Activated CD4-positive, alpha-beta T cell treated with anti-CD3 and anti-CD28 coated beads, Interleukin-2, Interleukin-6, amounts not matched to agents 100 ng/mL and 50 ng/mL, durations not matched to agents 16 hours and 8 hours (primary cell): ENCODE results near the gene WASL.

Experiments
- DNase-seq: peaks from one replicate; pipeline ENCODE4 v3.0.0-alpha.2; 2020

The WASL gene

DNA sequence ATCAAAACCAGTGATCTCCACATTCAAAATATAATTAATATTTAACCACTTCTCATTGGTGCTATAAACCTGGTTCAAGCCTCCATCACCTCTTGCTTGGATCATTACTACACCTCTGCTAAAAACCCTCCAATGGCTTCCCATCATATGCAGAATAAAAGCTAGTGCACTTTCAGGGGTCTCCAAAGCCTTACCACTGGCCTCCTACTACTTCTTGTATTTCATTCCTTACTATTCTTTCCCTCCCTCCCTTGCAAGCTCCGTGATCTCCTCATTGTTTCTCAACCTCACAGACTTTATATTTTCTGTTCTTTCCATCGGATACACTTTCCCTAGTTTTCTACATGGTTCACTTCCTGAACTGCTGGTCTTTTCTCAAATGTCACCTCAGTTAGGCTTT lies 61.6 kb downstream of the WASL start:
- no peak for DNase-seq

DNA sequence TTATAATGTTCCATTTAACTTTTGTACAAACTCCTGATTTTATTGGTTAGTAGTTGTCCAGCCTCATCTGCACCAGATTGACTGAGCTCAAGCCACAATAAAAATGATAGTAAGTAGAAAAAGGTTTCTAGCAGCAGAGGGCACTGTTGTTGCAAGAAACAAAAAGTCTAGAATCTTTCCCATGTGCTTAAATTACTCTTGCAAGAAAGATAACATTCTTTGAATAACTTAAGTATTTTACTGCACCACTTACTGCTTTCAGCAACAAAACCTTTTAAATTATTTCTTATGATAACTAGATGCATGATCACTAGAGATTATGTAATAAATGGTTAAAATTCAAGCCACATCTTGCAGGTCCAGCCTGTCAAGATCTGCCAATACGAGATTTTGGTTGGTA lies 66.1 kb downstream of the WASL start:
- peak; percentile 47 for DNase-seq

DNA sequence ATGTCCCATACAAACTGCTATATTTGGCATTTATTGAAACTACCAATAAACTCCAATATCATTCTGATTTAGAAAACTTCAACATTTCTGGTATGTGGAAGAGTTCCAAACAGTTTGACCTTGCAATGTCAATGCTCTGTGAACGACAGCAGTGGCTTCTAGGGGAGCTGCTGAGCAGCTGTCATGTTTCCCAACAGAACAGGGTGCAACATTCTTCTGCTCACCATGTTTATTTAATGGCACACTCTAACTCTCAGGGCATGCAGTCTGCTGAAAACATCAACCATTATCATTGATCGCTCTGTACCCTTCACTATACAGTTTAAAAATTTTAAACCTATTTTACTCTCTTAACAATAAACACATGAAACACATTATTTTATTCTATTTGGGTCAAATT lies 67.2 kb downstream of the WASL start:
- DNase-seq, result no peak

DNA sequence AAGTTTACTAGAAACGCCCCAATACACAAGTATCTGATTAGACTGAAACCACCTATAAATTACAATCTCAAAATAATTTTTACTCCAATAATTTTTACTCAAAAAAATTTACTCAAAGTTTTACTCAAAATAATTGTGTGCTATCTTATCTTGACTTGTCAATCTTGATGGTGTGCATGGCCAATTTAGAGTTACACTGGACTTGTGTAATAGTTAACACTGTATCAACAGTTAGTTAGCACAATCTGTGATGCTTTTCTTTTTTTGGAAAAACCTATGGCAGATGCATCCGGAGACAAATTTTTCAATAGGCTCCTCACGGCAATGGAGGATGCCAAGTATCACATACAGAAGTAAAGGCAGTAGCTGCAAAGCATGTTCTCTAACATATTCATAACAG lies 68.2 kb downstream of the WASL start:
- DNase-seq, result no peak

DNA sequence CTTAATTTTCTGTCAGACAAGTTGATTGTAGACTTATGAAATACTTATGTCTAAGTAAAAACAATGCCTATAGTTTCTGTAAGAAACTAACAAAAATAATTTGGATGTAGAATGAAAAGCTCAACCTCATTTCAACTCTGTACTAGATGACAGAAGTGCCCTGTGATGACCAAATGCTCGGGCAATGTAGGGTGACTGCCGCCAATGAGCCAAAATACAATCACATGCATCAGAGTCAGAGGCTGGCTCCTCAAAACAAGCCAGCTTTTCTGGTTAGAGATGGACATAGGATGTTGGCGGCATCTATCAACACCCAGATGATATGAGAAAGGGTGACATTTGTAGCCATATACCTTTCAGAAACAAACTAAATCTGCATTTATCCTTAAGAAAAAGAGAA lies 69.2 kb downstream of the WASL start:
- DNase-seq, result no peak

DNA sequence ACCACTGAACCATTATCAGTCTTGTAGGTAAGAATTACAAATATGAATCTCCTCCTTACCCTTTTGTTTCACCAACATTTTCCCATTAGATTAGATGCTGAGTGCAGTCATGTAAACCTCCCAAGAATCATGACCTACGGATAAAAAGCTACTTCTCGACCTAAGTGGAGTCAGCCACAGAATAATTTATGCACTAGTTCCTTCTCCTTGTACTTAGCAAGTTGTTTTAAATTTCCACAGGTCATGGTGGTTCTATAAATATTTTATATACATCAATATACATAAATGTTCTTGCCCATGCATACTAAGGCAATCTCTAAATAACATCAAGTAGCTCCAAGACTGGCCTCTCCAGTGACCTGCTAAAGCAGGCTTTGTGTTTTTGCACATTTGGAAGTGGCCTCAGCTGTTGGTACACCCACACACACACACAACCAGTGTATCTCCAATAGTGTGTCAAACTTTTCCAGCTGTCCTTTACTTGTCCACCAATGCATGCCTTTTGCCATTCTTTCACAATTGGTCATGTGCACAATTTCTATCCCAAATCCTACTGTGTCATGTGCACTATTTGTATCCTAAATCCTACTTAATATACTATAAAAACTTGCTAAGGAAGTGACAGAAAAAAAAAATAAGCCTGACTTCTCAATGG lies 71.6 kb downstream of the WASL start:
- no peak for DNase-seq

DNA sequence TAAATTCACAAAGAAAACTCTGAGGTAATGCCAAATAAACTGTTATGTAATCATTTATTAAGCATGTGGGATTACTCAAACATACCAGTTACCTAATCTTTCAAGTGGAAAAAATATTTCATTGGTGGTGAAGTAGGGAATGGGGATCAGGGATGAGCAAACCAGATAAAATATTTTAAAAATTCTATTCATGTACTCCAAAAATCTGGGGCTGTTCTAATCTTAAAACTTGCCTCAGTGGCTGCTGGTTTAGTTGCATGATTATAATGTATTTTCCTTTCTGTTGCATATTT lies 73.7 kb downstream of the WASL start:
- DNase-seq, result no peak

DNA sequence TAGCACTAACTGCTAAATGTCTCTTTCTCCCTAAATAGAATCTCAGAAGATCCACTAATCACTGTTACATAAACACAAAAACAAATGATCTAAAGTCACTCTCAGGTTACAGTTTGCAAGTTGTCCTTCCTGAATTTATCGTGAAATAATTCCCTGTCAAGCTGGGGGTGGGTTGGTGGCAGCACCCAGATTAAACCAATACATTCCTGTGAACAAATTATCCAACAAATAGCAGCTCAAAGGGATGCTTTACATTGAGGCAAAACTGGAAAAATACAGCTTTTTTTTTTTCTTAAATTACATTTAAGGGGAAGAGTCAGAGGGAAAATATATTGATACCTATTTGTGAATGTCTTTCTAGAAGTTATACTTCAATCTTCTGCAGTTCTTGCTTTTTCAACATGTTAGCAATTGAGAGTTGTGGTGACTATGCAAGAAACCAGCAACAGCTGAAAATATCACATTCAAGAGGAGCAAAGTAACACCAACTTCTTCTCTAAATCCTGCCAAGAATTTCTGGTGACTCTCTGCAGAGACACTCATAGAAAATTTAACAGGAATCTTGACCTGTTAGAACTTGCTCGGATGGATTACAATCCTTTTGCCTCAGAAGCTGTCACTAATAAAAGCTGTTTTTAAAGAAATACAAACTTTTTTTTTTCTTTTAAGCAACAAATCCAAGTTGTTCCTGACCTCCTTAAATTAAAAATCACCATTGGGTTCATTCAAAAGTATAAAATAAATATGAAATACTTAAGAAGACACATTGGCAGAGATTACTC lies 74.2 kb downstream of the WASL start:
- no peak for DNase-seq

DNA sequence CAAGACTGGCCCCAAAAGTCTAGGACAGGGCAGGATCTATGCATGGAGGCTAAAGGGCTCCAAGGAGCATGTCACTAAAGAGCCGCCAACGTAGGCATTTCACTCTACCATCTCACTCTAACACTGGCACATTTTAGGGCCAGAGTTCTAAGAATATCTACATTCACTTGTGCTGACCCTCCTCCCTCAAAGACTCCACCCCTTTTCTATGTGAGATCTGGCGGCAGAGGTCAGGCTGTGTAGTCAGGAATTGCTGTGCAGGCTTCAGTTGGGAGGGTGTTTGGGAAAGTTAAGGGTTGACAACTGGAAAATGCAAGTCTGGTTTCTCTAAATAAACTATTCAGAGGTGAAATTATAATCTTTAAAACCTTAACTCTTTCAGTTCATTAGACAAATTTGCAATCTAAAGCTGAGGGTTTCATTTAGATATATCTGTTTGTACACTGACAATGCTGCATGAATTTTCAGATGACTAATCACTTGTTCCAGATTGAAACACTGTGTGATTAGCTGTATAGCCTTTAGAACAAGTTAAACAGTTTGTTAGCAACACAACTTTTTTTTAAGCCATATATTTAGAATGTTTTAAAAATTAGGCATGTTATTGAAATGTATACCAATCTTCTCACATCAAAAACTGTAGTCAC lies 74.9 kb downstream of the WASL start:
- DNase-seq, result no peak

DNA sequence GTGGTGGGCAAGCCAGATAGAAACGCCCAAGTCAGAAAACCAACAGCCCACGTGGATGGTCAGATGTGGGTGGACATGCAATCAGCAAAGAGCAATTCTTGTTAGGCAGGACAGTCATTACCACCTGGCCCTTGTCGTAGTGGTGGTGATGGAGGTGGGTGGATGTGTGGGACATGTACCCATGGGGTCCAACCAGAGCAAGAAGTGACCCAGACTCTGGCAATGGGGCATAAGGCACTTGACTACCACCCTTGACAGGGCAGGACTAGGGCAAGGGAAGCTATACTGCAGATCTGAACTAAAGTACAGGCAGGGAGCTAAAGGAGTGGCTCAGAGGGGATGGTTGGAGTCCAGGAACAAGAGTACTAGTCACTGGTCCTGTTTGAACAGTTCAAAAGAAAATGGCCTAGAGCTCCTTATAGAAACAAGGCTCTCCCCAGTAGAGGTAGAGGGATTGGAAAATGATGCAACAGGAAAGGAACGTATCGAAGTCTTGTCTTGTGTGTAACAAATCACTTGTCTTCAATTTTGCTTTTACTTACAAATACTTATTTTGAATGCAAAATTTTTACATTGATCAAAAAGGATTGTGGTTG lies 75.6 kb downstream of the WASL start:
- DNase-seq, result no peak

DNA sequence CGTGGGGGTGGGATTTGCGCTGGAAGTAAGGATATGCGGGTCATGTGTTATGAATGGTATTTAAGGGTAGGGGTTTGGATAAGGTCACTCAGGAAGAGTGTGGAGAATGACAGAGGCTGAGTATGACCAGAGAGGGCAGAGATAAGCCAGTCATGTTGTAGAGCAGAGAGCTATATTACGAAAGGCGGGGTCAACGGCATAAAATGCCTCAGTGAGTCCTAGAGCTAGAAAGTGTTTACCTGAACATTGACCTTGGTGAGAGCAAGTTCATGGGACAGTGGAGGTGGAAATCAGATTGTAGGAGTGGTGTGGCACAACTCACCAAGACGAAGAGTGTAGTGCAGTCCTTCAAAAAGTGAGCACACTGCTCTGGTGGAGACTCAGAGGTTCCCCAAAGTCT lies 79.3 kb downstream of the WASL start:
- DNase-seq, result no peak

DNA sequence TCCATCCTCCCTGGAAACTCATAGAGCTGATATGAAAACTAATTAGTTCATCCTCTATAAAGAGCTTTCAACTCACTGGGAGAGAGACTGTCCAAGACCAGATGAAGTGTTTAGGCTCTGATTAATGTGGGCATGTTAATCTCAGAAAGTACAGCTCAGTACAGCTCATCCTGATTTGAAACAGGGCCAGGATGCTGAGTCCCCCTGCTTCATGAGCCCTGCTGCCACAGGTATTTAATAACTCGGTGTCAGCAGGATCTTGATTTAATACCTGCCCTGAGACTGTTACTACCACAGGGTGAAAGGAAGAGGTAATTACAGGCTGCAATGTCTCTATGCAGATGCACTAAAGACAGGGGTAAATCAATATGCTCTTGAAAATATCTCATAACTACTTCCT lies 82.3 kb downstream of the WASL start:
- no peak for DNase-seq

DNA sequence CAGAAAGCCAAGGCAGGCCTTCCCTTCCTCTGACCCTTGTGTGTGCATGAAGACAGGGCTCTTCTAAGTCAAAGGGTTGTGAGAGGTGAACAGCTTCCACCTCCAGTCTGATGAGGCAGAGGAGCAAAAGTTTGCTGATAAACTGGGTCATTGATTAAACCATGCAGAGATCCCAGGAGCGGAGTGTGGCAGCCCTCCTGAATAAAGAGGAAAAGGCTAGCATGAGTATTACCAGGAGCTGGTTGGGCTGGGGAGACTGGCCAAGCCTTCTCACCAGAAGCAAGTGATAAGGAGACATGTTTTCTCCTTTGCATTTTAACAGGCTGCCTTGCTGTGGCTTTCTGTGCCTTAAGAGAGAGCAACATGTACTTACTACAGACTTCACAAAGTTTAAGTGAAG lies 82.9 kb downstream of the WASL start:
- DNase-seq, result no peak

DNA sequence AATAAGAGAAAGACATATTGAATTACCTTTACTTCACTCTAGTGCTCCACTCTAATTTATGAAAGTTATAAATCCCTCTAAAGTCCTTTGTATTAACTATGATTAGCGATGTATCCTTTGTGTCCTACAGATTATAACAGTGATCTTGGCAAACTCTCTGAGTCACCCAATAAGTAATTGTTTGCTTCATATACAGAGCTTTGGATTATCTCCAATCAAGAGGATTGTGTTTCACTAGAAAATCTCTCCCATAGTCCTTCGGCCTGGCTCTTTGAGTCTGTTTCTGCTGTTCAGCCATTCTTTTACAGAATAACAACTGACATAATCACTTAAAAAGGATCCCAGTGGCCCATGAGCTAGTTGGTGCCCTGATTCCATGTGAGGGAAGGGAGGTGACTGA lies 83.6 kb downstream of the WASL start:
- no peak for DNase-seq

DNA sequence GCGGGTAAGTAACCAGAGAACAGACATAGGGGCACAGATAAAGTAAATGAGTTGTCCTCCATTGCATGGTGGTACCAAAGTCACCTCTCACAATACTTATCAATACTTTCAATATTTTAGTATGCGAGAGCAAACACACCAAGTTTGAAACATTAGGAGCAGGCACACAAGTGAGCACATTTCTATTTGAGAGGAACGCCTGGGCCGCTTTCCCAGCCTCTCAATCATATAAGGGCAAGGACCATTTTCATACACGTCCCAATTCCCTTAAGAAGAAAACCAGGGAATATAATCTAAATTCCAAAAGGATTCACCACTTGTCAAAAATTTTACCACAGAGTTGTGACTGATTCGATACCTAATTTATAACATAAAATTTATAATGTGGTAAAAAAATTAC lies 85.6 kb downstream of the WASL start:
- no peak for DNase-seq

DNA sequence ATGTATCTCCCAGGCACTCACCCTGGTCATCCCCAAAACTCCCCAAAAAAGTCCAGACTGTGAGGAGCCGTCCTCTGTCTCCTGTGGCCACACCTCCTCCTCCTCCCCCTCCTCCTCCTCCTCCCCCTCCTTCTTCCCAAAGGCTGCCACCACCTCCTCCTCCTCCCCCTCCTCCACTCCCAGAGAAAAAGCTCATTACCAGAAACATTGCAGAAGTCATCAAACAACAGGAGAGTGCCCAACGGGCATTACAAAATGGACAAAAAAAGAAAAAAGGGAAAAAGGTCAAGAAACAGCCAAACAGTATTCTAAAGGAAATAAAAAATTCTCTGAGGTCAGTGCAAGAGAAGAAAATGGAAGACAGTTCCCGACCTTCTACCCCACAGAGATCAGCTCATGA lies 86.0 kb downstream of the WASL start:
- no peak for DNase-seq

DNA sequence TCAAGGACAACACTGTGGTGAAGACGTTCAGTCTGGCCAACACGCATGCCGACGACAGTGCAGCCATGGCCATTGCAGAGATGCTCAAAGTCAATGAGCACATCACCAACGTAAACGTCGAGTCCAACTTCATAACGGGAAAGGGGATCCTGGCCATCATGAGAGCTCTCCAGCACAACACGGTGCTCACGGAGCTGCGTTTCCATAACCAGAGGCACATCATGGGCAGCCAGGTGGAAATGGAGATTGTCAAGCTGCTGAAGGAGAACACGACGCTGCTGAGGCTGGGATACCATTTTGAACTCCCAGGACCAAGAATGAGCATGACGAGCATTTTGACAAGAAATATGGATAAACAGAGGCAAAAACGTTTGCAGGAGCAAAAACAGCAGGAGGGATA lies 86.5 kb downstream of the WASL start:
- DNase-seq, result no peak

DNA sequence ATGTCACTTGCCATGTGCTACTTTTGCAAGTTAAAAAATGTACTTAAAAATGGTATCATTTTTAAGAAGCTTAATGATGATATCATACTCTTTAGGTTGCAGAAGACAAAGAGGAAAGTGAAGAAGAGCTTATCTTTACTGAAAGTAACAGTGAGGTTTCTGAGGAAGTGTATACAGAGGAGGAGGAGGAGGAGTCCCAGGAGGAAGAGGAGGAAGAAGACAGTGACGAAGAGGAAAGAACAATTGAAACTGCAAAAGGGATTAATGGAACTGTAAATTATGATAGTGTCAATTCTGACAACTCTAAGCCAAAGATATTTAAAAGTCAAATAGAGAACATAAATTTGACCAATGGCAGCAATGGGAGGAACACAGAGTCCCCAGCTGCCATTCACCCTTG lies 87.0 kb downstream of the WASL start:
- no peak for DNase-seq

DNA sequence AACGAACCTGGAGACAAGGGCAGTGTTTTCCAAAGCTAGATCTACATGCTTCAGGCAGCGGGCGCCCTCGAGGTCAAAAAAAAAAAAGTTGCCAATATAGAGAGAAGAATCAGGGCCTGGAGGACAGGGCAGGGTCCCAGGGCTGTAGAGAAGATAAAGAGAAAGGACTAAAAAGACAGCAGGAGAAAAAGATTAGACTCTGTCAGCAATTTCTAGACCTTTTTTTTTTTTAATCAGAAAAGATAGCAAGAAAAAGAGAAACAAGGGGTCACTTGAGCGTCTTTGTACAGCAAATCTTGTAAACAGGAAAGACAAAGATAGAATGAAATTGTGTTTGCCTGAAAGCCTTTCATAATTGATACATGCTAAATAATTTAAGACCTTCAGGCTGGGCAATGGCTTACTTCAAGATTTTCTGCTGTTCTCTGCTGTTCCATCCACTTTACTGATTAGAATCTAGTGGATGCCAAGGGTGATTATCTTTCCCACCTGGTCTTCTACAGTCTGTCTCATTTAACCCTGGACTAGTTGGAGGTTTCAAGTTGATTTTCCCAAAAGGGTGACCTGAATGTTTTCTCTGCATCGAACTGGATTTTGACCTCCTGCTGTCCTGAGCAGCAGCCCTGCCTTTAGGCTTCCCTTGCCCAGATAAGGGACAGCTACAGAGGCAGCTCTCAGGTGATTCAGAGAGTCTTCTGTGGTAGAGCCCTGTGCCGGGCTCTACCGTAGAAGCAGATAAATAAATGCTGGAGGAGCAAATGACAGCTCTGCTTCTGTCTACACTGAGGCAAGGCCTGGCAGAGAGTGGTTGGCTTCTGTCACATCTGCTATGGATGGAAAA lies 88.1 kb downstream of the WASL start:
- no peak for DNase-seq

DNA sequence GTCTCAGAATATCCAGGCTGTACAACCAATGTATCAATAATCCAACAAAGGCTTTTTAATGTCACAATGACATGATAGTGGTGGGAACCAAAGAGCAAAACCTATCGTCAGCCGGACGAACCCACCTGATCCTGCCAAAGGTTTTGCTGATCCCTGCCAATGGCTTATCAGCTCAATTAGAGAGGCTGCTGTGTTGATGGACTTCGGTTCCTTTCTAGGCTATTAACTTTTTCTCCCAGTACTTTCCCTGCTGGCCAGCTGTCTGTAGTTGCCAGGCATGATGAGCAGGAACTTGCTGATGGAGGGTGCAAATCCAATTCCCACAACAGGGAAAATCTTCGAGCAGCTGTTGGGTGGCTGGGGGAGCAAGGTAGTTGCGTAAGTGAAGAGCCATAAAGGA lies 90.8 kb downstream of the WASL start:
- no peak for DNase-seq

DNA sequence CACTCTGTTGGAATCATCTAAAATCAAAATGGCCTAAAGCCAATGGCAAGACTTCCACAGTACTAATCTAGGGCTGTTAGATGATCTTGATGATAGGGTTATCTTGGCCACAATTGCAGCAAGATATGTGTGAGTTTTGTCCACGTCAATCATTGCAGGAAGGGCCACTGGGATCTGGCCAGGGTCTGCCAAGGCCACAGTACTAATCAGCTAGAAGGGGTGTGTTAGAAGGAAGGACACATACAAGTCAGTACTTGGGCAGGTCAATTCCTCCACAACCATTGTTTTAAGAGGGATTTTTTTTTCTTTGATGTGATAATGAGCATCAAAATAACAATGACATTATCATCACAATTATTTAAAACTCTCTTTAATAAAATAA lies 91.5 kb downstream of the WASL start:
- no peak for DNase-seq

DNA sequence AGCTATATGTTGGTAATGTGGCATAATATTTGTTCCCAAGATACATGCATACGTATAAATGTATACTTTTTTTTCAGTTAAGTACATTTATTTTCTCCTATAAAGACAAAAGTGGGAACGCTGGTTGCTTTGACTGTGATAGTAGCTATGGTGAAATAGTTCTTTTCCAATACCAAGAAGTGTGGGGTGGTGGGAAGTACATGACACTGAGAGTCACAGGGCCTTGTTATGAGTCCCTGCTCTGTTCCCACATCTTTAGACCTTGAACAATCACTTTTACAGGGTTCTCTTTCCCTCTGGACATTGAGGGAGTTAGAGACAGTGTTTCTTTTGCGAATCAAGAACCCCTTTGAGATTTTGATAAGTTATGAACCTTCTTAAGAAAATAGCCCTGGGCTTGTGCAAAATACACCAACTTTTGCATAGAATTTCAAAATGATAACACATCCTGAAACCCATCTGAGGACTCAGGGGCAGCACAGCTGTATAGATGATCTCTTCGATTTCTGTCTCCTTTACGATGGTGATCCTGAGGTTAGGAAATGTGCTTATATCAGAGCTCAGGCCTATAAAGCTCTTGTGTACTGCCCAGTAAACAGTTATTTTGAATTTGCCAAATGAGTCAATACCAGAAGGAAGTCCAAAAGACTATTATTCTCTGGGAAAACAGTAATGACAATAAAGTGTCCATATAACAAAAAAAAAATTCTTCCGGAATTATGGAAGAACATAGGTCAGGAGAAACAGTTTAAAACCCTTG lies 92.1 kb downstream of the WASL start:
- DNase-seq, result no peak

DNA sequence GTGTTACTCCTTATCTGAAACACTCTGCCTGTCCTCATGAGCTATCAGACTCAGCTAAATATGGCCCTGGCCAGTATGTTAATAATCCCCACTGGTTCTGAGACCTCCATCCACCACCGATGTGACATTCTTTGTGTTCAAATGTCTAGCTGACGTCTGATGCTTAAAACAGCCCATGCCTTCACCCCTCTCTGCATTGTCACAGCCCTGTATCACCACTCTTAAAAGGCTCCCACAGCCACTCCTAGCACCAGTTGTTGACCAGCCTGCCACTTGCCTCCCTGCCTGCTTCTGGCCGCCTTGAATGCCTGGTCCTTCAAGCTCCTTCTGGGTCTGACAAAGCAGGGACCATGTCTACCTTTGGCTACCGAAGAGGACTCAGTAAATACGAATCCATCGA lies 93.2 kb downstream of the WASL start, which contains the start of gene LMOD2:
LMOD2 (plus strand) TSS at position 253 of the 400 bp plus-strand sequence; CDS start at position 351, 98 bp downstream.
- DNase-seq, result no peak
